Ovary (tissue), 3 donors: ENCODE measurements around the gene PPM1M.

Experiments used
- CTCF ChIP-seq, 3 donors: fragments of 450-650 bp in 2 of 3; fragments of 200-600 bp in 1 of 3; IDR thresholded peaks; one replicate each; pipeline versions ENCODE4 v1.5.1 to v1.8.0; 2016 to 2022; ENCODE audit warnings: antibody characterized with exemption in 3 of 3, mild to moderate bottlenecking in 1 of 3
- EP300 ChIP-seq: sonication (generic); formaldehyde crosslinking; IDR thresholded peaks from one replicate; pipeline ENCODE4 v1.6.1; 2017; ENCODE audit warnings: antibody characterized with exemption
- POLR2A ChIP-seq: fragments of 450-650 bp; IDR thresholded peaks from one replicate; pipeline ENCODE4 v1.6.1; 2017; ENCODE audit warnings: antibody characterized with exemption, mild to moderate bottlenecking, moderate library complexity
- donor health status: DM: no; HTN: no; CAD: no.

- TF ChIP-seq CTCF (IDR thresholded peaks at IDR 0.05) (no peak), POLR2A (no peak), EP300 (no peak)
Measured at GRCh38 chr3:52200981-52201679, 44.4 kb upstream of the PPM1M start.
